HL-60 (cell line): ENCODE results near the gene CBLC.

Experiments used
- CTCF ChIP-seq: IDR thresholded peaks from one replicate; pipeline ENCODE4 v1.5.1; 2011; ENCODE audit warnings: low read length, control low read depth, inconsistent platforms; ENCODE audit not compliant: insufficient read depth
- POLR2AphosphoS5 ChIP-seq: IDR thresholded peaks from 2 replicates; pipeline ENCODE4 v1.6.1; 2012; ENCODE audit warnings: low read depth

GRCh38 chr19:44809577-44810233, 32.0 kb downstream of the CBLC start:
- TF ChIP-seq CTCF, result no peak
- no peak for TF ChIP-seq POLR2AphosphoS5
